ENCODE data around the gene KCNE1.

GRCh38 chr21:34558166-34558565 lies 46.2 kb upstream of the KCNE1 start:
- TF ChIP-seq CTCF (IDR thresholded peaks at IDR 0.05) (no peak), EP300 (IDR thresholded peaks at IDR 0.05) (no peak), POLR2A (IDR thresholded peaks at IDR 0.05) (no peak)

Measured in tibial nerve (tissue), 4 donors.